Neural crest cell (in vitro differentiated cells): Measurements from ENCODE around the gene TNS3. TPM values are rescaled to one million over a fixed set of nuclear protein-coding genes. Genes with fewer than 3 reads are reported as not detected.
"Not testable (repeated sequence)": the region's sequence is repeated elsewhere in the genome, so short reads cannot be mapped to it uniquely, and the experiment has no call there.

ENCODE experiments used
- DNase-seq: peaks from one replicate; pipeline ENCODE4 v3.0.0; 2021; ENCODE audit warnings: low read depth, mixed read lengths, low spot score
- H3K27ac Mint-ChIP-seq: one replicate; pipeline ENCODE4 v1.8.0; 2021; ENCODE audit warnings: mild to moderate bottlenecking, mixed read lengths; ENCODE audit not compliant: unreplicated experiment
- H3K27me3 Mint-ChIP-seq: 2 replicates; pipeline ENCODE4 v1.8.0; 2021; ENCODE audit warnings: low read depth, mild to moderate bottlenecking, mixed read lengths
- H3K36me3 Mint-ChIP-seq: 2 replicates; pipeline ENCODE4 v1.8.0; 2021; ENCODE audit warnings: low read depth, mild to moderate bottlenecking, mixed read lengths
- H3K4me1 Mint-ChIP-seq: 2 replicates; pipeline ENCODE4 v1.8.0; 2021; ENCODE audit warnings: mixed read lengths
- H3K4me3 Mint-ChIP-seq: one replicate; pipeline ENCODE4 v1.8.0; 2021; ENCODE audit warnings: mild to moderate bottlenecking, mixed read lengths
- H3K9me3 Mint-ChIP-seq: 2 replicates; pipeline ENCODE4 v1.8.0; 2021; ENCODE audit warnings: mixed read lengths
- total RNA-seq: library from RNA; stranded (reverse); gene quantifications from 2 replicates; pipeline ENCODE4 v1.2.1, GENCODE V29; 2021
- TF ChIP-seq, protein P1 (sequence below): fragments of 200-600 bp; sonication (generic); conservative IDR thresholded peaks from 2 replicates; pipeline ENCODE4 v1.5.0; 2021; ENCODE audit warnings: antibody characterized with exemption, mild to moderate bottlenecking

Gene TNS3
- total RNA-seq, 1 donor from 2014 or later: 26.4 TPM

GRCh38 chr7:47605816-47606575 lies 24.1 kb upstream of the TNS3 start:
- Mint-ChIP-seq H3K27ac (no peak overlapping the region), H3K9me3 (peaks cover 3% of the 10 kb centered on the region), H3K4me1 (no peaks in the 10 kb centered on the region), H3K36me3 (no peaks in the 10 kb centered on the region), H3K4me3 (no peak overlapping the region), H3K27me3 (no peaks in the 10 kb centered on the region)
- DNase-seq: no peak
- TF ChIP-seq, protein P1, sequence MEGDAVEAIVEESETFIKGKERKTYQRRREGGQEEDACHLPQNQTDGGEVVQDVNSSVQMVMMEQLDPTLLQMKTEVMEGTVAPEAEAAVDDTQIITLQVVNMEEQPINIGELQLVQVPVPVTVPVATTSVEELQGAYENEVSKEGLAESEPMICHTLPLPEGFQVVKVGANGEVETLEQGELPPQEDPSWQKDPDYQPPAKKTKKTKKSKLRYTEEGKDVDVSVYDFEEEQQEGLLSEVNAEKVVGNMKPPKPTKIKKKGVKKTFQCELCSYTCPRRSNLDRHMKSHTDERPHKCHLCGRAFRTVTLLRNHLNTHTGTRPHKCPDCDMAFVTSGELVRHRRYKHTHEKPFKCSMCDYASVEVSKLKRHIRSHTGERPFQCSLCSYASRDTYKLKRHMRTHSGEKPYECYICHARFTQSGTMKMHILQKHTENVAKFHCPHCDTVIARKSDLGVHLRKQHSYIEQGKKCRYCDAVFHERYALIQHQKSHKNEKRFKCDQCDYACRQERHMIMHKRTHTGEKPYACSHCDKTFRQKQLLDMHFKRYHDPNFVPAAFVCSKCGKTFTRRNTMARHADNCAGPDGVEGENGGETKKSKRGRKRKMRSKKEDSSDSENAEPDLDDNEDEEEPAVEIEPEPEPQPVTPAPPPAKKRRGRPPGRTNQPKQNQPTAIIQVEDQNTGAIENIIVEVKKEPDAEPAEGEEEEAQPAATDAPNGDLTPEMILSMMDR: no peak

- peaks cover 3% of the 10 kb centered on the region for H3K9me3 Mint-ChIP-seq
- no peak overlapping the region for H3K4me3 Mint-ChIP-seq
- H3K27me3 Mint-ChIP-seq: no peaks in the 10 kb centered on the region
- no peak overlapping the region for H3K27ac Mint-ChIP-seq
- H3K36me3 Mint-ChIP-seq: no peaks in the 10 kb centered on the region
- peaks cover 4% of the 10 kb centered on the region for H3K4me1 Mint-ChIP-seq
- TF ChIP-seq, protein P1: no peak
- no peak for DNase-seq
Observed at GRCh38 chr7:47604496-47604890, 22.6 kb upstream of the TNS3 start.

DNA sequence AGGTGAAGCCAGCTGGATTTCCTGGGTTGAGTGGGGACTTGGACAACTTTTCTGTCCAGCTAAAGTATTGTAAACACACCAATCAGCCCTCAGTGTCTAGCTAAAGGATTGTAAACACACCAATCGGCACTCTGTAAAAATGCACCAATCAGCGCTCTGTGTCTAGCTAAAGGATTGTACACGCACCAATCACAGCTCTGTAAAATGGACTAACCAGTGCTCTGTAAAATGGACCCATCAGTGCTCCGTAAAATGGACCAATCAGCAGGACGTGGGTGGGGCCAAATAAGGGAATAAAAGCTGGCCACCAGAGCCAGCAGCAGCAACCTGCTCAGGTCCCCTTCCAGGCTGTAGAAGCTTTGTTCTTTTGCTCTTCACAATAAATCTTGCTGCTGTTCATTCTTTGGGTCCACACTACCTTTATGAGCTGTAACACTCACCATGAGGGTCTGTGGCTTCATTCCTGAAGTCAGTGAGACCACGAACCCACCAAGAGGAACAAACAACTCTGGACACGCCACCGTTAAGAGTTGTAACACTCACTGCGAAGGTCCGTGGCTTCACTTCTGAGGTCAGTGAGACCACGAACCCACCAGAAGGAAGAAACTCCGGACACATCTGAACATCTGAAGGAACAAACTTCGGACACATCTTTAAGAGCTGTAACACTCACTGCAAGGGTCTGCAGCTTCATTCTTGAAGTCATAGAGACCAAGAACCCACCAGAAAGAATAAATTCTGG lies 21.8 kb upstream of the TNS3 start:
- not testable (repeated sequence) for H3K9me3 Mint-ChIP-seq, H3K4me1 Mint-ChIP-seq, H3K4me3 Mint-ChIP-seq, H3K36me3 Mint-ChIP-seq, H3K27ac Mint-ChIP-seq, DNase-seq, H3K27me3 Mint-ChIP-seq

- H3K27ac Mint-ChIP-seq: no peak overlapping the region
- H3K4me3 Mint-ChIP-seq: no peak overlapping the region
- H3K4me1 Mint-ChIP-seq: peaks cover 4% of the 10 kb centered on the region
- peaks cover 3% of the 10 kb centered on the region for H3K9me3 Mint-ChIP-seq
- no peaks in the 10 kb centered on the region for H3K36me3 Mint-ChIP-seq
- DNase-seq: no peak
- H3K27me3 Mint-ChIP-seq: no peaks in the 10 kb centered on the region
- TF ChIP-seq, protein P1: no peak
Observed at GRCh38 chr7:47602272-47603004, 20.5 kb upstream of the TNS3 start.

- H3K9me3 Mint-ChIP-seq: peaks cover 3% of the 10 kb centered on the region
- peaks cover 4% of the 10 kb centered on the region for H3K4me1 Mint-ChIP-seq
- H3K4me3 Mint-ChIP-seq: no peak overlapping the region
- no peaks in the 10 kb centered on the region for H3K27me3 Mint-ChIP-seq
- no peaks in the 10 kb centered on the region for H3K36me3 Mint-ChIP-seq
- no peak for DNase-seq
- no peak overlapping the region for H3K27ac Mint-ChIP-seq
- TF ChIP-seq, protein P1: no peak
Observed at GRCh38 chr7:47601881-47602249, 20.0 kb upstream of the TNS3 start.
